Measurements from ENCODE around the gene PTPRJ.

GRCh38 chr11:48099916-48100446, 119.6 kb downstream of the PTPRJ start:
- no peak for TF ChIP-seq KDM5A (IDR thresholded peaks at IDR 0.05; ENCODE audit: borderline replicate concordance, low read length)
- TF ChIP-seq JUND (CRISPR knock-in tag; IDR thresholded peaks at IDR 0.05): no peak
- no peak for TF ChIP-seq FOSL2 (CRISPR knock-in tag; IDR thresholded peaks at IDR 0.05)
- no peak for TF ChIP-seq FOXO4 (CRISPR knock-in tag; conservative IDR thresholded peaks at IDR 0.05)
- TF ChIP-seq MED13 (CRISPR knock-in tag; IDR thresholded peaks at IDR 0.05): no peak
